ENCODE measurements around the gene AGPAT2. TPM values are rescaled to one million over a fixed set of nuclear protein-coding genes. Genes with fewer than 3 reads are reported as not detected.

Gene AGPAT2
- total and polyA plus RNA-seq, 2 of the 4 experiments (the other 2 are of a cell fraction): 16.1 to 39.5 TPM

- H4K91ac ChIP-seq (ENCODE audit: insufficient read depth, low read depth, low read length): no peak overlapping the region
- DNase-seq: no peak
- H2AK9ac ChIP-seq (replicated peaks; ENCODE audit: low read depth, low read length, poor library complexity): no peak overlapping the region
- H2BK15ac ChIP-seq (ENCODE audit: low read depth, low read length): no peak overlapping the region
- ChIA-PET CTCF (interaction anchor here (1.2 kb wide), 1 partner anchor 10 kb away, joined by 3 read pairs; no protein-coding TSS in a partner anchor), POLR2A (ENCODE audit: unreplicated experiment) (no interaction called here)
- H3K4me1 ChIP-seq (ENCODE audit: control insufficient read depth, insufficient read depth, low read length): peaks cover 4% of the 10 kb centered on the region; the same call in 1 of the 2 replicates
- no peak overlapping the region for H2BK5ac ChIP-seq (ENCODE audit: low read depth, low read length, poor library complexity, severe bottlenecking)
- H3K4me3 ChIP-seq (ENCODE audit: insufficient read depth, low read depth, low read length): no peak overlapping the region
- H3K4ac ChIP-seq (ENCODE audit: low read depth, low read length): no peak overlapping the region
- no peak overlapping the region for H3K56ac ChIP-seq (ENCODE audit: extremely low read depth, insufficient read depth, low read length)
- H3K14ac ChIP-seq (replicated peaks; ENCODE audit: low read depth, low read length): no peak overlapping the region
- 0 out of 2 replicates have a peak, but pooled peaks cover 2% of the 10 kb centered on the region for H3K9me3 ChIP-seq (ENCODE audit: control insufficient read depth, insufficient read depth, low read length)
- H3K9ac ChIP-seq (ENCODE audit: low read depth, low read length): no peak overlapping the region
- no peak overlapping the region for H2AFZ ChIP-seq (replicated peaks; ENCODE audit: low read length, poor library complexity)
- dilution Hi-C loops (cut with HindIII; ENCODE audit: low sequenced_read_pairs, unreplicated experiment) (no loop called here), intact Hi-C loops (cut with micrococcal nuclease) (no loop called here), in situ Hi-C loops (cut with MboI; ENCODE audit: low sequenced_read_pairs) (no loop called here)
- no peaks in the 10 kb centered on the region for H3K36me3 ChIP-seq (ENCODE audit: control insufficient read depth, insufficient read depth, low read length)
- H4K20me1 ChIP-seq (ENCODE audit: insufficient read depth, low read length): no peaks in the 10 kb centered on the region
- H3K27ac ChIP-seq (ENCODE audit: insufficient read depth, low read length): no peak overlapping the region
- TF ChIP-seq ELK1 (IDR thresholded peaks at IDR 0.05; ENCODE audit: borderline replicate concordance, low read depth, low read length): no peak
- no peak for TF ChIP-seq MXI1 (IDR thresholded peaks at IDR 0.05; ENCODE audit: borderline replicate concordance, low read depth, low read length)
- no peak for TF ChIP-seq USF2 (IDR thresholded peaks at IDR 0.05; ENCODE audit: low read depth, low read length)
- no peak for TF ChIP-seq MAZ (IDR thresholded peaks at IDR 0.05; ENCODE audit: borderline replicate concordance, low read depth, low read length)
- no peak for TF ChIP-seq RAD21 (IDR thresholded peaks at IDR 0.05; ENCODE audit: low read length)
- no peak for TF ChIP-seq NFE2L2 (IDR thresholded peaks at IDR 0.05; ENCODE audit: low read depth, low read length)
- no peak for TF ChIP-seq POLR2A (IDR thresholded peaks at IDR 0.05; ENCODE audit: low read depth, low read length)
- 93% methylated on average over 12 of the region's 18 CpGs; no CpG with 5 or more reads in 1 of the 2 experiments for WGBS, 2 experiments (ENCODE audit: extremely low coverage in 2 of 2, insufficient read length in 1 of 2)
- no peaks in the 10 kb centered on the region for H3K79me1 ChIP-seq (ENCODE audit: low read depth in 1 of 2, low read length in 2 of 2)
- H2BK120ac ChIP-seq (ENCODE audit: low read depth, low read length): no peak overlapping the region
- H2AK5ac ChIP-seq (ENCODE audit: low read depth, low read length): no peak overlapping the region
- no TSS peak for BruUV-seq (replicated peaks)
- H4K5ac ChIP-seq (ENCODE audit: low read depth, low read length): no peak overlapping the region
- no peaks in the 10 kb centered on the region for H3K9me1 ChIP-seq (ENCODE audit: insufficient read depth, low read length)
- no peak overlapping the region for H3K4me2 ChIP-seq (ENCODE audit: low read depth, low read length)
- H4K8ac ChIP-seq (ENCODE audit: low read depth in 2 of 2, low read length in 2 of 2): no peak overlapping the region
- no peak overlapping the region for H2BK20ac ChIP-seq (ENCODE audit: low read depth, low read length)
- H3K27me3 ChIP-seq (ENCODE audit: control insufficient read depth, insufficient read depth, low read length): peaks cover 17% of the 10 kb centered on the region
- H3K23ac ChIP-seq (ENCODE audit: low read depth, low read length): no peak overlapping the region
- H3K18ac ChIP-seq (ENCODE audit: low read depth, low read length): no peak overlapping the region
- no peak for ATAC-seq (ENCODE audit: low read depth)
These were observed 41.8 kb downstream of the AGPAT2 start for GRCh38 chr9:136645352-136645902.

Data from IMR-90 (cell line).